Vagina (tissue), 2 donors: Measurements from ENCODE around the gene RINL.

Source experiments
- POLR2A ChIP-seq, 2 donors: fragments of 450-650 bp; IDR thresholded peaks; one replicate each; pipeline ENCODE4 v1.6.1; 2017; ENCODE audit warnings: antibody characterized with exemption in 2 of 2, mild to moderate bottlenecking in 2 of 2, moderate library complexity in 2 of 2
- POLR2AphosphoS5 ChIP-seq, 2 donors: sonication (generic); formaldehyde crosslinking; IDR thresholded peaks; one replicate each; pipeline ENCODE4 v1.9.0; 2017; ENCODE audit warnings: antibody characterized with exemption in 2 of 2, mild to moderate bottlenecking in 2 of 2, low read depth in 1 of 2; ENCODE audit not compliant: insufficient read depth in 1 of 2
- TF ChIP-seq, protein P1 (sequence below), 3 experiments: fragments of 450-650 bp in 2 of 3; fragments of 200-600 bp in 1 of 3; sonication (generic) in 1 of 3; IDR thresholded peaks; one replicate each; pipeline ENCODE4 v1.5.1; 2017 to 2019; ENCODE audit warnings: antibody characterized with exemption in 3 of 3, mild to moderate bottlenecking in 2 of 3, moderate library complexity in 2 of 3

DNA sequence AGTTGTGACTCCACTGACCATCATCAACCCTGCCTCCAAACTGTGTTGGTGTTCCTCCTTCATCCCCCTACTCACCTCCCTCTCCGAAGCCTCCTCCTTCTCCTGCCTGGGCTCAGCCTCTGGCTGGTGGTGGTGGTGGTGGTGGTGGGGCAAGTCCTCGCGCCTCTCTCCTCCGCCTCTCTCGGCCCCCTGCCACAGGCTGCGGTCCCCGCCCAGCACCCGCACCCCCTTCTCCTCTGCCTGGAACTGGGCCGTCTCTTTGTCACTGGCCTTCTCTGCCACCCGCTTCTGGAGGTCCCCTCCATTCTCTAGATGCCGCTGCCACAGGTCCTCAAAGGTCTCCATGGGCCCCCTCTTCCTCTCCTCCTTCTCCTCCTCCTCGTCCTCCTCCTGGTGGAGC lies 32.4 kb upstream of the RINL start:
- TF ChIP-seq, protein P1, sequence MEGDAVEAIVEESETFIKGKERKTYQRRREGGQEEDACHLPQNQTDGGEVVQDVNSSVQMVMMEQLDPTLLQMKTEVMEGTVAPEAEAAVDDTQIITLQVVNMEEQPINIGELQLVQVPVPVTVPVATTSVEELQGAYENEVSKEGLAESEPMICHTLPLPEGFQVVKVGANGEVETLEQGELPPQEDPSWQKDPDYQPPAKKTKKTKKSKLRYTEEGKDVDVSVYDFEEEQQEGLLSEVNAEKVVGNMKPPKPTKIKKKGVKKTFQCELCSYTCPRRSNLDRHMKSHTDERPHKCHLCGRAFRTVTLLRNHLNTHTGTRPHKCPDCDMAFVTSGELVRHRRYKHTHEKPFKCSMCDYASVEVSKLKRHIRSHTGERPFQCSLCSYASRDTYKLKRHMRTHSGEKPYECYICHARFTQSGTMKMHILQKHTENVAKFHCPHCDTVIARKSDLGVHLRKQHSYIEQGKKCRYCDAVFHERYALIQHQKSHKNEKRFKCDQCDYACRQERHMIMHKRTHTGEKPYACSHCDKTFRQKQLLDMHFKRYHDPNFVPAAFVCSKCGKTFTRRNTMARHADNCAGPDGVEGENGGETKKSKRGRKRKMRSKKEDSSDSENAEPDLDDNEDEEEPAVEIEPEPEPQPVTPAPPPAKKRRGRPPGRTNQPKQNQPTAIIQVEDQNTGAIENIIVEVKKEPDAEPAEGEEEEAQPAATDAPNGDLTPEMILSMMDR (IDR thresholded peaks at IDR 0.05): no peak
- TF ChIP-seq POLR2AphosphoS5 (IDR thresholded peaks at IDR 0.05; ENCODE audit: insufficient read depth in 1 of 2, low read depth in 1 of 2) (no peak), POLR2A (IDR thresholded peaks at IDR 0.05) (no peak)
